Fibroblast of lung (primary cell): Measurements from ENCODE around the gene ATG4C.

Source experiments
- CTCF ChIP-seq, 2 donors: IDR thresholded peaks in 1 of 2; conservative IDR thresholded peaks in 1 of 2; 1 replicate in 1 of 2; 2 replicates in 1 of 2; pipeline ENCODE4 v1.5.1; 2011 to 2012; ENCODE audit warnings: low read length in 2 of 2, control low read depth in 1 of 2, inconsistent platforms in 1 of 2, low read depth in 1 of 2, mild to moderate bottlenecking in 1 of 2
- EZH2 ChIP-seq: IDR thresholded peaks from 2 replicates; pipeline ENCODE4 v1.5.1; 2012; ENCODE audit warnings: low read length, control low read depth, mild to moderate bottlenecking; ENCODE audit errors: missing control alignments

GRCh38 chr1:62810420-62811274, 26.7 kb downstream of the ATG4C start:
- no peak for TF ChIP-seq CTCF (conservative IDR thresholded peaks at IDR 0.05 in 1 of 2, IDR thresholded peaks at IDR 0.05 in 1 of 2; ENCODE audit: low read depth in 1 of 2, low read length in 2 of 2)
- TF ChIP-seq EZH2: no peak
